Parathyroid adenoma (tissue), 2 donors: ENCODE measurements around the gene ALMS1.
A peak's percentile ranks its signal among the peaks of the same experiment; 100 is the strongest.

Source experiments
- H2AFZ ChIP-seq: fragments of 300-600 bp; sonication (generic); one replicate; pipeline ENCODE4 v1.7.0; 2017; ENCODE audit warnings: antibody characterized with exemption, mild to moderate bottlenecking
- H3K27ac ChIP-seq: fragments of 300-600 bp; sonication (generic); one replicate; pipeline ENCODE4 v1.7.0; 2017
- H3K27me3 ChIP-seq: fragments of 300-600 bp; sonication (generic); one replicate; pipeline ENCODE4 v1.7.0; 2017; ENCODE audit warnings: low read length; ENCODE audit not compliant: control insufficient read depth, insufficient read depth
- H3K36me3 ChIP-seq: fragments of 300-600 bp; sonication (generic); one replicate; pipeline ENCODE4 v1.7.0; 2017; ENCODE audit warnings: low read length; ENCODE audit not compliant: control insufficient read depth, insufficient read depth
- H3K4me1 ChIP-seq: fragments of 300-600 bp; sonication (generic); one replicate; pipeline ENCODE4 v1.7.0; 2017; ENCODE audit warnings: control low read depth
- H3K4me2 ChIP-seq: fragments of 300-600 bp; sonication (generic); one replicate; pipeline ENCODE4 v1.7.0; 2017; ENCODE audit warnings: low read length
- H3K4me3 ChIP-seq: fragments of 300-600 bp; sonication (generic); one replicate; pipeline ENCODE4 v1.7.0; 2017; ENCODE audit warnings: low read depth, low read length
- H3K79me2 ChIP-seq: fragments of 300-600 bp; sonication (generic); one replicate; pipeline ENCODE4 v1.7.0; 2017; ENCODE audit warnings: control low read depth
- H3K9ac ChIP-seq: fragments of 300-600 bp; sonication (generic); one replicate; pipeline ENCODE4 v1.7.0; 2017; ENCODE audit warnings: mild to moderate bottlenecking
- H3K9me3 ChIP-seq: fragments of 300-600 bp; sonication (generic); one replicate; pipeline ENCODE4 v1.7.0; 2017; ENCODE audit warnings: low read length; ENCODE audit not compliant: control insufficient read depth
- TF ChIP-seq, protein P1 (sequence below): fragments of 300-600 bp; sonication (generic); IDR thresholded peaks from one replicate; pipeline ENCODE4 v1.7.0; 2017; ENCODE audit warnings: antibody characterized with exemption, mild to moderate bottlenecking
- donor health status: primary hyperparathyroidism.

ALMS1 gene

DNA sequence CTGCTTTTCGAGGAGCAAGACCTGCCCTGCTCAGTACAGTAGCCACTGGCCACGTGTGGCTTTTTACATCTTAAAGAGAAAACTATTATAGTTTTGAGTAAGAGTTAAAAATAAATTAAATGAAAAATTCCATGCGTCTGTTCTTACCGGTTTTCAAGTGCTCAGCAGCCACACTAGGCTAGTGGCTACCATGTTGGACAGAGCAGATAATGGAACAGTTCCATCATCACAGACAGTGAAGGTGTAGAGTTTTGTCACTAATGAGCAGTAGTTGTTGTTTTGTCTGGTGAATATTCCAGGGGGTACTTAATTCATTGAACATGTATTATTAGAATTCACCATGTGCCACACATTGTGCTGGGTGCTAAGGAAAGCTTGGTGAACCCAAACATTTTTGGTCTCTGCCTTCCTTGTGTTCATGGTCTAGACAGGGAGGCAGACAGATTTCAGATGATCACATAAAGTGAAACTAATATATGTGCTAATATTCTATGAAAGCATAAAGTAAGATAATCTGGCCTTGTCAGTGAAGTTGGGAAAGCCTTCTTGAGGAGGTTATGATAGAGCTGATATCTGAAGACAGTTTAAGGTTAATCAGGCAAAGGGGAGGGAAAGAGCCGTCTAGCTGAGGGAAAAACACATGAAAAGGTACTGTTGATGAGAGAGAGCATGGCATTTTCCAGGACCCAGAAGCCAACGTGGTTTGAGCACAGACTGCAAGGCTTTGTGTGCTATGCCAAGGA is 1.4 kb downstream of the ALMS1 start:
- H2AFZ ChIP-seq: peak overlapping the region; percentile 98
- no peak overlapping the region for H3K27ac ChIP-seq
- H3K4me2 ChIP-seq: peak overlapping the region; percentile 98
- H3K79me2 ChIP-seq: peaks cover 10% of the 10 kb centered on the region
- TF ChIP-seq, protein P1, sequence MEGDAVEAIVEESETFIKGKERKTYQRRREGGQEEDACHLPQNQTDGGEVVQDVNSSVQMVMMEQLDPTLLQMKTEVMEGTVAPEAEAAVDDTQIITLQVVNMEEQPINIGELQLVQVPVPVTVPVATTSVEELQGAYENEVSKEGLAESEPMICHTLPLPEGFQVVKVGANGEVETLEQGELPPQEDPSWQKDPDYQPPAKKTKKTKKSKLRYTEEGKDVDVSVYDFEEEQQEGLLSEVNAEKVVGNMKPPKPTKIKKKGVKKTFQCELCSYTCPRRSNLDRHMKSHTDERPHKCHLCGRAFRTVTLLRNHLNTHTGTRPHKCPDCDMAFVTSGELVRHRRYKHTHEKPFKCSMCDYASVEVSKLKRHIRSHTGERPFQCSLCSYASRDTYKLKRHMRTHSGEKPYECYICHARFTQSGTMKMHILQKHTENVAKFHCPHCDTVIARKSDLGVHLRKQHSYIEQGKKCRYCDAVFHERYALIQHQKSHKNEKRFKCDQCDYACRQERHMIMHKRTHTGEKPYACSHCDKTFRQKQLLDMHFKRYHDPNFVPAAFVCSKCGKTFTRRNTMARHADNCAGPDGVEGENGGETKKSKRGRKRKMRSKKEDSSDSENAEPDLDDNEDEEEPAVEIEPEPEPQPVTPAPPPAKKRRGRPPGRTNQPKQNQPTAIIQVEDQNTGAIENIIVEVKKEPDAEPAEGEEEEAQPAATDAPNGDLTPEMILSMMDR: no peak
- H3K9ac ChIP-seq: no peak overlapping the region
- H3K9me3 ChIP-seq: no peaks in the 10 kb centered on the region
- peak overlapping the region; percentile 90 for H3K4me3 ChIP-seq
- H3K4me1 ChIP-seq: no peaks in the 10 kb centered on the region
- no peaks in the 10 kb centered on the region for H3K36me3 ChIP-seq
- H3K27me3 ChIP-seq: no peaks in the 10 kb centered on the region

DNA sequence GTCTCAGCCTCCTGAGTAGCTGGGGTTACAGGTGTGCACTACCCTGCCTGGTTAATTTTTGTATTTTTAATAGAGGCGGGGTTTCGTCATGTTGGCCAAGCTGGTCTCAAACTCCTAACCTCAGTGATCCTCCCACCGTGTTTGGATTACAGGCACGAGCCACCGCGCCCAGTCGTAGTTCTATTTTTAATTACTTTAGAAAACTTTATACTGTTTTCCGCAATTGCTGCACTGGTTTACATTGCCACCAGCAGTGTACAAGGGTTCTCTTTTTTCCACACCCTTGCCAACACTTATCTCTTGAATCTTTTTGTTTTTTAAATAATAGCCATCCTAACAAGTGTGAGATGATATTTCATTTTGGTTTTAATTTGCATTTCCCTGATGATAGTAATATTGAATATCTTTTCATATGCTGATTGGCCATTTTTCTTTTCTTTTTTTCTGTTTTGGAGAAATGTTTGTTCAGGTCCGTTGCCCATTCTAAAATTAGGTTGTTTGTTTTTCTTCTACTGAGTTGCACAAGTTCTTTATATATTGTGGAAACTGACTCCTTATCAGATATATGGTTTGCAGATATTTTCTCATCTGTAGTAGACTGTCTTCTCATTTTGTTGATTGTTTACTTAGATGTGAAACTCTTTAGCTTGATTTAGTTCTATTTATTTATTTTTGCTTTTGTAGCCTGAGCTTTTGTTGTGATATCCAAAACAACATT is 16.9 kb downstream of the ALMS1 start:
- peaks cover 18% of the 10 kb centered on the region for H3K79me2 ChIP-seq
- H3K4me3 ChIP-seq: no peak overlapping the region
- H3K27me3 ChIP-seq: no peaks in the 10 kb centered on the region
- H3K4me1 ChIP-seq: no peaks in the 10 kb centered on the region
- no peak overlapping the region for H3K9ac ChIP-seq
- no peak overlapping the region for H3K27ac ChIP-seq
- no peak overlapping the region for H2AFZ ChIP-seq
- no peaks in the 10 kb centered on the region for H3K9me3 ChIP-seq
- H3K36me3 ChIP-seq: no peaks in the 10 kb centered on the region
- TF ChIP-seq, protein P1: no peak
- H3K4me2 ChIP-seq: no peak overlapping the region

DNA sequence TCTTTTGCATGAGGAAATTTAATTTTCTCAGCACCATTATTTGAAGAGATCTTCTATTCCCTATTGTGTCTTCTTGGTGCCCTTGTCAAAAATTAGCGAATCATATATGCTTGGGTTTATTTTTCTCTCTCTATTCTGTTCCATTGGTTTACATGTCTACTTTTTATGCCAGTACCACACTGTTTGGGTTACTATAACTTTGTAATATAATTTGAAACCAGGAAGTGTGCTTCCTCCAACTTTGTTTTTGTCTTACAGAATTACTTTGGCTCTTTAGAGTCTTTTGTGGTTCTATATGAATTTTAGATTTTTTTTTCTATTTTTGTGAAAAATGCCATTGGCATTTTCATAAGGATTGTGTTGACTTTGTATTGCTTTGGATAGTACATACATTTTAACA is 17.6 kb downstream of the ALMS1 start:
- peaks cover 18% of the 10 kb centered on the region for H3K79me2 ChIP-seq
- TF ChIP-seq, protein P1: no peak
- H3K27ac ChIP-seq: no peak overlapping the region
- no peaks in the 10 kb centered on the region for H3K4me1 ChIP-seq
- H3K36me3 ChIP-seq: no peaks in the 10 kb centered on the region
- no peak overlapping the region for H3K4me2 ChIP-seq
- no peak overlapping the region for H3K4me3 ChIP-seq
- H3K9me3 ChIP-seq: no peaks in the 10 kb centered on the region
- no peak overlapping the region for H3K9ac ChIP-seq
- no peak overlapping the region for H2AFZ ChIP-seq
- H3K27me3 ChIP-seq: no peaks in the 10 kb centered on the region

DNA sequence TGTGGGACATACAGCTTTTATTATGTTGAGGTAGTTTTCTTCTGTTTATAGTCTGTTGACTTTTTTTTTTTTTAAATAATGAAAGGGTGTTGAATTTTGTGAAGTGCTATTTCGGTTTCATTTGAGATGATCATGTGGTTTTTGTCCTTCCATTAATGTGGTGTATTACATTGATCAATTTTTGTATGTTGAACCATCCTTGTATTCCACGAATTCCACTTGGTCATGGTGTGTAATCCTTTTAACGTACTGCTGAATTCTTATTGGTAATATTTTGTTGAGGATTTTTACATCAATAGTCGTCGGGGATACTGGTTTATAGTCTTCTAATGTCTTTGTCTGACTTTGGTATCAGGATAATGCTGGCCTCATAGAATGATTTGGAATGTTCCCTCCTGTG is 18.8 kb downstream of the ALMS1 start:
- no peak overlapping the region for H2AFZ ChIP-seq
- H3K79me2 ChIP-seq: peaks cover 13% of the 10 kb centered on the region
- no peak overlapping the region for H3K4me3 ChIP-seq
- no peaks in the 10 kb centered on the region for H3K9me3 ChIP-seq
- no peaks in the 10 kb centered on the region for H3K4me1 ChIP-seq
- no peak overlapping the region for H3K9ac ChIP-seq
- H3K4me2 ChIP-seq: no peak overlapping the region
- TF ChIP-seq, protein P1: no peak
- H3K27me3 ChIP-seq: no peaks in the 10 kb centered on the region
- H3K36me3 ChIP-seq: no peaks in the 10 kb centered on the region
- H3K27ac ChIP-seq: no peak overlapping the region
